Astrocyte (in vitro differentiated cells and primary cell): ENCODE results near the gene USF3. TPM values are rescaled to one million over a fixed set of nuclear protein-coding genes. Genes with fewer than 3 reads are reported as not detected.

Experiments
- DNase-seq: peaks from one replicate; pipeline ENCODE4 v3.0.0-alpha.2; 2010; ENCODE audit warnings: low read depth
- FAIRE-seq: peaks from 2 replicates; lab custom pipeline; 2011; peaks lifted over from hg19 to GRCh38; lab: Jason Lieb, UNC
- H2AFZ ChIP-seq: 2 replicates; pipeline ENCODE4 v1.6.0; 2012; ENCODE audit warnings: low read depth, low read length, inconsistent platforms
- H3K27ac ChIP-seq: 2 replicates; pipeline ENCODE4 v1.5.1; 2011; ENCODE audit warnings: low read depth, low read length, inconsistent platforms
- H3K27me3 ChIP-seq: 2 replicates; pipeline ENCODE4 v1.6.0; 2011; ENCODE audit warnings: low read length, inconsistent platforms; ENCODE audit not compliant: insufficient read depth
- H3K36me3 ChIP-seq: 2 replicates; pipeline ENCODE4 v1.5.1; 2011; ENCODE audit warnings: low read length, inconsistent platforms; ENCODE audit not compliant: insufficient read depth
- H3K4me1 ChIP-seq: 2 replicates; pipeline ENCODE4 v1.5.1; 2011; ENCODE audit warnings: low read length, inconsistent platforms; ENCODE audit not compliant: insufficient read depth
- H3K4me2 ChIP-seq: 2 replicates; pipeline ENCODE4 v1.6.0; 2012; ENCODE audit warnings: low read length, inconsistent platforms
- H3K4me3 ChIP-seq: 2 replicates; pipeline ENCODE4 v1.5.1; 2011; ENCODE audit warnings: low read depth, mild to moderate bottlenecking, low read length, inconsistent platforms; ENCODE audit not compliant: insufficient read depth
- H3K79me2 ChIP-seq: 2 replicates; pipeline ENCODE4 v1.6.0; 2012; ENCODE audit warnings: mild to moderate bottlenecking, low read length, inconsistent platforms; ENCODE audit not compliant: insufficient read depth
- H3K9ac ChIP-seq: 2 replicates; pipeline ENCODE4 v1.6.0; 2012; ENCODE audit warnings: mild to moderate bottlenecking, low read length, inconsistent platforms
- H3K9me3 ChIP-seq: 2 replicates; pipeline ENCODE4 v1.5.1; 2012; ENCODE audit warnings: low read depth, mild to moderate bottlenecking, low read length, inconsistent platforms; ENCODE audit not compliant: insufficient read depth
- H4K20me1 ChIP-seq: 2 replicates; pipeline ENCODE4 v1.6.0; 2012; ENCODE audit warnings: low read length, inconsistent platforms; ENCODE audit not compliant: insufficient read depth
- H3K27ac Mint-ChIP-seq: one replicate; pipeline ENCODE4 v1.8.0; 2021; ENCODE audit warnings: mild to moderate bottlenecking, mixed read lengths; ENCODE audit not compliant: unreplicated experiment
- H3K27me3 Mint-ChIP-seq: one replicate; pipeline ENCODE4 v1.8.0; 2021; ENCODE audit warnings: low read depth, mixed read lengths; ENCODE audit not compliant: unreplicated experiment
- H3K36me3 Mint-ChIP-seq: one replicate; pipeline ENCODE4 v1.8.0; 2021; ENCODE audit warnings: low read depth, mixed read lengths; ENCODE audit not compliant: unreplicated experiment
- H3K4me1 Mint-ChIP-seq: one replicate; pipeline ENCODE4 v1.8.0; 2021; ENCODE audit warnings: low read depth, mixed read lengths; ENCODE audit not compliant: unreplicated experiment
- H3K4me3 Mint-ChIP-seq: one replicate; pipeline ENCODE4 v1.8.0; 2021; ENCODE audit warnings: mild to moderate bottlenecking, moderate library complexity, mixed read lengths; ENCODE audit not compliant: unreplicated experiment
- H3K9me3 Mint-ChIP-seq: one replicate; pipeline ENCODE4 v1.8.0; 2021; ENCODE audit warnings: mild to moderate bottlenecking, mixed read lengths; ENCODE audit not compliant: unreplicated experiment
- EZH2 ChIP-seq: IDR thresholded peaks from 2 replicates; pipeline ENCODE4 v1.6.1; 2012; ENCODE audit warnings: mild to moderate bottlenecking, low read length, inconsistent platforms; ENCODE audit not compliant: insufficient read depth
- total RNA-seq: library from RNA; stranded (reverse); gene quantifications from 2 replicates; pipeline ENCODE4 v1.2.1, GENCODE V29; 2021
- TF ChIP-seq, protein P1 (sequence below): IDR thresholded peaks from 2 replicates; pipeline ENCODE4 v1.5.1; 2011; ENCODE audit warnings: low read depth, mild to moderate bottlenecking, inconsistent platforms, low read length, moderate library complexity; ENCODE audit not compliant: insufficient read depth

The USF3 gene
- total RNA-seq, 1 donor from 2014 or later, result 11.8 TPM

DNA sequence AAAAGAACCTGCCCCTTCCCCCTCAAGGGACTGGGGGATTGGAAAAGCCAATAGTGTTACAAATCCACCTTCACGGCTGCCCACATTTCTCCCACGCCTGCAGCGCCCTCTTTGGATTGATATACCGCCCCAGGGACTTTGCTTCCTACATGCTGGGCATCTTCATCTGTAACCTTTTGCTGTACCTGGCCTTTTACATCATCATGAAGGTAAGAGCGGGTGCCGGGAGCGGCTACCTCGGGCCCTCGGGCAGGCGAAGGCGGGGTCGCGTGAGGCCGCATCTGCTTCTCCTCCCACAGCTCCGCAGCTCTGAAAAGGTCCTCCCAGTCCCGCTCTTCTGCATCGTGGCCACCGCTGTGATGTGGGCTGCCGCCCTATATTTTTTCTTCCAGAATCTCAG, 73.1 kb downstream of the USF3 start:
- no peak overlapping the region for H3K27ac ChIP-seq
- peaks cover 3% of the 10 kb centered on the region for H3K4me1 ChIP-seq
- Mint-ChIP-seq H3K4me1 (peaks cover 3% of the 10 kb centered on the region), H3K4me3 (no peak overlapping the region), H3K27me3 (peaks cover 13% of the 10 kb centered on the region), H3K9me3 (no peaks in the 10 kb centered on the region), H3K36me3 (no peaks in the 10 kb centered on the region), H3K27ac (no peak overlapping the region)
- TF ChIP-seq, protein P1, sequence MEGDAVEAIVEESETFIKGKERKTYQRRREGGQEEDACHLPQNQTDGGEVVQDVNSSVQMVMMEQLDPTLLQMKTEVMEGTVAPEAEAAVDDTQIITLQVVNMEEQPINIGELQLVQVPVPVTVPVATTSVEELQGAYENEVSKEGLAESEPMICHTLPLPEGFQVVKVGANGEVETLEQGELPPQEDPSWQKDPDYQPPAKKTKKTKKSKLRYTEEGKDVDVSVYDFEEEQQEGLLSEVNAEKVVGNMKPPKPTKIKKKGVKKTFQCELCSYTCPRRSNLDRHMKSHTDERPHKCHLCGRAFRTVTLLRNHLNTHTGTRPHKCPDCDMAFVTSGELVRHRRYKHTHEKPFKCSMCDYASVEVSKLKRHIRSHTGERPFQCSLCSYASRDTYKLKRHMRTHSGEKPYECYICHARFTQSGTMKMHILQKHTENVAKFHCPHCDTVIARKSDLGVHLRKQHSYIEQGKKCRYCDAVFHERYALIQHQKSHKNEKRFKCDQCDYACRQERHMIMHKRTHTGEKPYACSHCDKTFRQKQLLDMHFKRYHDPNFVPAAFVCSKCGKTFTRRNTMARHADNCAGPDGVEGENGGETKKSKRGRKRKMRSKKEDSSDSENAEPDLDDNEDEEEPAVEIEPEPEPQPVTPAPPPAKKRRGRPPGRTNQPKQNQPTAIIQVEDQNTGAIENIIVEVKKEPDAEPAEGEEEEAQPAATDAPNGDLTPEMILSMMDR, result peak; percentile 4
- TF ChIP-seq EZH2, result no peak
- peak overlapping the region; percentile 50 for H3K4me2 ChIP-seq
- no peak overlapping the region for H2AFZ ChIP-seq
- H3K9ac ChIP-seq, result no peak overlapping the region
- FAIRE-seq, result no peak
- H3K4me3 ChIP-seq, result no peak overlapping the region
- H3K9me3 ChIP-seq, result no peaks in the 10 kb centered on the region
- H3K36me3 ChIP-seq, result no peaks in the 10 kb centered on the region
- no peaks in the 10 kb centered on the region for H3K79me2 ChIP-seq
- H4K20me1 ChIP-seq, result no peaks in the 10 kb centered on the region
- H3K27me3 ChIP-seq, result no peaks in the 10 kb centered on the region
- DNase-seq, result no peak

DNA sequence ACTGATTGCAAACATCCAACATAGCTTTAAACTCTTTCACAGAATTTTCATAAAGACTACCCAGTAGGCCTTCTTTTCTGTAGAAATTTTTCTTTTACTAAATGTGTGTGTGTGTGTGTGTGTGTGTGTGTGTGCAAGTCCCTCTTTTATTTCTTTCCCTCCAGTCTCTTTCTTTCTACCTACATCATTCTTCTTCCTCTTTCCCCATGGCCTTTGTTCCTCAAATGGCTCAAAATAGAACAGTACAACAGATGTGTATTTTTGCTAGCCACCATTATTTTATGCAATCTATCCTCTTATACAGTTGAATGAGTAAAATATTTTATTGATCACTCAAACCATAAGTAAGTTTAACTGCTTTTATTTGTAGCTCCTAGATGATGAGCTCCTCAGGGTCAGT, 76.4 kb downstream of the USF3 start:
- no peaks in the 10 kb centered on the region for H3K9me3 Mint-ChIP-seq
- Histone ChIP-seq H3K4me3 (no peak overlapping the region), H2AFZ (no peak overlapping the region), H3K79me2 (no peaks in the 10 kb centered on the region), H3K4me1 (no peaks in the 10 kb centered on the region), H3K9ac (no peak overlapping the region), H3K27me3 (no peaks in the 10 kb centered on the region), H3K4me2 (no peak overlapping the region), H3K36me3 (no peaks in the 10 kb centered on the region), H3K9me3 (no peaks in the 10 kb centered on the region), H4K20me1 (no peaks in the 10 kb centered on the region), H3K27ac (no peak overlapping the region)
- H3K36me3 Mint-ChIP-seq, result no peaks in the 10 kb centered on the region
- no peak overlapping the region for H3K27ac Mint-ChIP-seq
- H3K27me3 Mint-ChIP-seq, result peaks cover 7% of the 10 kb centered on the region
- DNase-seq (no peak), FAIRE-seq (no peak)
- no peak overlapping the region for H3K4me3 Mint-ChIP-seq
- H3K4me1 Mint-ChIP-seq, result no peaks in the 10 kb centered on the region
- TF ChIP-seq EZH2, result no peak
- TF ChIP-seq, protein P1, result no peak

DNA sequence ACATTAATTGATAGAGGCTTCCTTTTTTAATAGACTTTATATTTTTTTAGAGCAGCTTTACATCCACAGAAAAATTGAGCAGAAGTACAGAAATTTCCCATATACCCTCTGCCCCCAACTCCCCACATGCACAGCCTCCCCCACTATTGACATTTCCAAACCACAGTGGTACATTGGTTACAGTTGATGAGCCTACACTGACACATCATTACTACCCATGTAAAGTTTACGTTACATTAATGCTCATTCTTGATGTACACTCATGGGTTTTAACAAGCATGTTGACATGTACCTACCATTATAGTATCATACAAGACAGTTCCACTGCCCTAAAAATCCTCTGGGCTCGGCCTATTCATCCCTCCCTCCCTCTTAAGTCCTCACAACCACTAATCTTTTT, 78.7 kb downstream of the USF3 start:
- TF ChIP-seq, protein P1, result no peak
- H3K9me3 ChIP-seq, result no peaks in the 10 kb centered on the region

More for the DNA sequence above, 78.7 kb downstream of the USF3 start:
- Histone ChIP-seq H3K4me1 (no peaks in the 10 kb centered on the region), H3K27ac (no peak overlapping the region), H3K9ac (no peak overlapping the region), H4K20me1 (no peaks in the 10 kb centered on the region), H2AFZ (no peak overlapping the region), H3K4me2 (no peak overlapping the region), H3K4me3 (no peak overlapping the region), H3K79me2 (no peaks in the 10 kb centered on the region), H3K36me3 (no peaks in the 10 kb centered on the region), H3K27me3 (no peaks in the 10 kb centered on the region)
- Mint-ChIP-seq H3K4me3 (no peak overlapping the region), H3K9me3 (no peaks in the 10 kb centered on the region), H3K27me3 (peaks cover 2% of the 10 kb centered on the region), H3K27ac (no peak overlapping the region), H3K36me3 (no peaks in the 10 kb centered on the region), H3K4me1 (no peaks in the 10 kb centered on the region)
- no peak for DNase-seq
- FAIRE-seq, result no peak
